Transverse colon (tissue), 4 donors: ENCODE data around the gene SHROOM1.

ENCODE experiments used
- EP300 ChIP-seq: sonication (generic); formaldehyde crosslinking; IDR thresholded peaks from one replicate; pipeline ENCODE4 v1.6.1; 2017; ENCODE audit warnings: antibody characterized with exemption, low read depth
- POLR2A ChIP-seq: fragments of 450-650 bp; IDR thresholded peaks from one replicate; pipeline ENCODE4 v1.6.1; 2016; ENCODE audit warnings: antibody characterized with exemption, mild to moderate bottlenecking, moderate library complexity
- POLR2AphosphoS5 ChIP-seq, 3 donors: sonication (generic); formaldehyde crosslinking; IDR thresholded peaks; one replicate each; pipeline ENCODE4 v1.6.1; 2016; ENCODE audit warnings: antibody characterized with exemption in 3 of 3
- TF ChIP-seq, protein P1 (sequence below), 5 experiments: fragments of 200-600 bp in 3 of 5; fragments of 450-650 bp in 2 of 5; sonication (generic) in 3 of 5; IDR thresholded peaks; 1 replicate in 2 of 5; 2 replicates in 3 of 5; pipeline ENCODE4 v1.5.1; 2016 to 2017; ENCODE audit warnings: antibody characterized with exemption in 5 of 5, inconsistent platforms in 3 of 5, mild to moderate bottlenecking in 2 of 5, moderate library complexity in 1 of 5

- TF ChIP-seq POLR2AphosphoS5 (IDR thresholded peaks at IDR 0.05) (no peak), POLR2A (no peak), EP300 (no peak)
- TF ChIP-seq, protein P1, sequence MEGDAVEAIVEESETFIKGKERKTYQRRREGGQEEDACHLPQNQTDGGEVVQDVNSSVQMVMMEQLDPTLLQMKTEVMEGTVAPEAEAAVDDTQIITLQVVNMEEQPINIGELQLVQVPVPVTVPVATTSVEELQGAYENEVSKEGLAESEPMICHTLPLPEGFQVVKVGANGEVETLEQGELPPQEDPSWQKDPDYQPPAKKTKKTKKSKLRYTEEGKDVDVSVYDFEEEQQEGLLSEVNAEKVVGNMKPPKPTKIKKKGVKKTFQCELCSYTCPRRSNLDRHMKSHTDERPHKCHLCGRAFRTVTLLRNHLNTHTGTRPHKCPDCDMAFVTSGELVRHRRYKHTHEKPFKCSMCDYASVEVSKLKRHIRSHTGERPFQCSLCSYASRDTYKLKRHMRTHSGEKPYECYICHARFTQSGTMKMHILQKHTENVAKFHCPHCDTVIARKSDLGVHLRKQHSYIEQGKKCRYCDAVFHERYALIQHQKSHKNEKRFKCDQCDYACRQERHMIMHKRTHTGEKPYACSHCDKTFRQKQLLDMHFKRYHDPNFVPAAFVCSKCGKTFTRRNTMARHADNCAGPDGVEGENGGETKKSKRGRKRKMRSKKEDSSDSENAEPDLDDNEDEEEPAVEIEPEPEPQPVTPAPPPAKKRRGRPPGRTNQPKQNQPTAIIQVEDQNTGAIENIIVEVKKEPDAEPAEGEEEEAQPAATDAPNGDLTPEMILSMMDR (IDR thresholded peaks at IDR 0.05), result no peak
Observed at GRCh38 chr5:132773114-132773513, 57.3 kb downstream of the SHROOM1 start.
